Left cardiac atrium (tissue), 4 donors: Measurements from ENCODE around the gene RIMBP3C. TPM values are rescaled to one million over a fixed set of nuclear protein-coding genes. Genes with fewer than 3 reads are reported as not detected.
"Not testable (repeated sequence)": the region's sequence is repeated elsewhere in the genome, so short reads cannot be mapped to it uniquely, and the experiment has no call there.

ENCODE experiments used
- ATAC-seq, 2 donors: fragments of 200-7000 bp; cut with Tn5 transposase; one replicate each; pipeline ENCODE4 v1.9.1; 2020; ENCODE audit warnings: mild to moderate bottlenecking in 2 of 2, moderate library complexity in 2 of 2
- DNase-seq: peaks from one replicate; pipeline ENCODE4 v3.0.0-alpha.2; 2020
- intact Hi-C, 2 donors: fragments of 100-400 bp; cut with DNase I; formaldehyde crosslinking; loops; one replicate each; pipeline versions ENCODE4 v1.14.1 to v1.15.1; 2022 to 2023
- total RNA-seq, 2 donors: library from RNA; stranded (reverse); fragmentation: NEBNext Ultra II Directional; extraction: Animal tissue kit (Norgen Biotek cat#: 25700); gene quantifications; one replicate each; pipeline ENCODE4 v1.2.1, GENCODE V29; 2021
- donor health status: DM: no; HTN: yes; CAD: no.
- donor health status: DM: no; HTN: yes; CAD: no; lungs with severe emphysema.
- donor health status: DM: yes; HTN: yes; CAD: no.
- donor health status: Dilated cardiomyopathy.

Gene RIMBP3C
- total RNA-seq, 2 donors from 2014 or later: 0.05 to 0.21 TPM

DNA sequence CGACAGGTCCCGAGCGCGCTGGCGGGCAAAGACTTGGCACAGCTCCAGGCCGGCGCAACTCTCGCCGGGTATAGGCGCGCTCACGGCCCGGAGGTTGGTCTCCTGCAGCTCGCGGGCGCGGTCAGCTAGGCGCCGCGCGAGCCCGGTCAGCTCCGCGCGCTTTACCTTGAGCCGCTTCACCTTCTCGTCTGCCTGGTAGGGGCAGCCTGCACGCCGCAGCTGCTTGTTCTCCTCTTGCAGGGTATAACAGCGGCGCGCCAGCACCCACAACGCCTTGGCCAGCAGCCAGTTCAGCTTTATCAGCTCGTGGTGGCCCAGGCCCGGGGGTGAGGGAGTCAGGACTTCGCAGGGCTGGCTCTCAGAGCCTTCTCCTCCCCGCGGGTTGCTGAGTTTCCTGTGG, 1.7 kb downstream of the RIMBP3C start:
- DNase-seq, intact Hi-C loops: not testable (repeated sequence)
- peak; percentile 12 to 47 for ATAC-seq

DNA sequence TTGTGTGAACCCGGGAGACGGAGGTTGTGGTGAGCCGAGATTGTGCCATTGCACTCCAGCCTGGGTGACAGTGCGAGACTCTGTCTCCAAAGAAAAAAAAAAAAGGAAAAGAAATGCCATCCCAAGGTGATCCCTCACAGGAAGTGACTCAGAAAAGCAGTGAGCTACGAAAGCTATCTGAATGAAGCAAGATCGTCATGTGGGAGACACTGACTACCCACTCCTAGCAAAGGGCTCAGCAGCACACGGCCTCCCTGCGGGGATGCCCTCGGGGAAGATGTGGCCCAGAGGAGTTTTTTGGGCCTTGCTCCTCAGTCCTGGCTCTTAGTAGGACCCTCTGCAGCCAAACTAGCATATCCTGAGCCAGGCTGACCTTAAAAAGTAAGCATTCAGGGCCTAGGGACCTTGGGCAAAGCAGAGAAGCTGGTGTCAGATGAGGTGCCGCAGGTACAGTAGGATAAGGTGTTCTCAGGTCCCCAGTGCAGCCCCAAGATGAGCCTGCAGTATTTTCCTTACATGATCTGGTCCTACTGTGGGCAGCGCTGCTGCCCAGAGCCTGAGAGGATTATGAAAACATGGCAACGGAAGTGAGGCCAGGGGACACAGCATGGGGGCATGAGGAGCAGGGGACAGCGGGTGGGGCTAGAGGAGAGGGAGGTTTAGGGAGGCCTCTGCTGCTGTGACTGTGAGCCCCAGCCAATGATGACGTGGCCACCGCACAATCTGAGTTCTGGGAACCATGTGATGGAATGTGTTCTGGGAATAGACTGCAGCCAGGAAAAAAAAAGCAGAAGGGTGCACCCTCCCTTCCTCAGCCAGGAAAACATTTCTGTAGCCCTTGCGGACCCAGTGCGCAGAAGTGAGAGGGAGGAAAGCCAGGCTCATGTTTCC, 6.6 kb downstream of the RIMBP3C start:
- intact Hi-C loops, DNase-seq: not testable (repeated sequence)
- ATAC-seq: peak; percentile 48 to 53

DNA sequence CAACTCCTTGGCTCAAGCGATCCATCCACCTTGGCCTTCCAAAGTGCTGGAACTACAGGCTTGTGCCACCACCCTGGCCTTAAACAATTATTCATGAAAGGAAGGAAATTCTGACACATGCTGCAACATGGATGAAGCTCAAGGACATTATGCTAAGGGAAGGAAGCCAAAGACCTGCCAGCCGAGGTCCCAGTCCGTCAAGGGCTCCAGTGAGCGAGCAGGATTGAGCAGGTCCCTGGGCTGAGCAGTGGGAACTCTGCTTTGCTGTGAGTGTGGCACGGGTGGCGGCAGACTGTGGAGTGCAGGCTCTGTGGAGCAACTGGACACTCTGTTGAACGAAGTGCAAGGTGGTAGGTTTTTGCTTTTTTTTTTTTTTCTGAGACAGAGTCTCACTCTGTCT, 11.4 kb downstream of the RIMBP3C start:
- intact Hi-C loops, ATAC-seq, DNase-seq: not testable (repeated sequence)

DNA sequence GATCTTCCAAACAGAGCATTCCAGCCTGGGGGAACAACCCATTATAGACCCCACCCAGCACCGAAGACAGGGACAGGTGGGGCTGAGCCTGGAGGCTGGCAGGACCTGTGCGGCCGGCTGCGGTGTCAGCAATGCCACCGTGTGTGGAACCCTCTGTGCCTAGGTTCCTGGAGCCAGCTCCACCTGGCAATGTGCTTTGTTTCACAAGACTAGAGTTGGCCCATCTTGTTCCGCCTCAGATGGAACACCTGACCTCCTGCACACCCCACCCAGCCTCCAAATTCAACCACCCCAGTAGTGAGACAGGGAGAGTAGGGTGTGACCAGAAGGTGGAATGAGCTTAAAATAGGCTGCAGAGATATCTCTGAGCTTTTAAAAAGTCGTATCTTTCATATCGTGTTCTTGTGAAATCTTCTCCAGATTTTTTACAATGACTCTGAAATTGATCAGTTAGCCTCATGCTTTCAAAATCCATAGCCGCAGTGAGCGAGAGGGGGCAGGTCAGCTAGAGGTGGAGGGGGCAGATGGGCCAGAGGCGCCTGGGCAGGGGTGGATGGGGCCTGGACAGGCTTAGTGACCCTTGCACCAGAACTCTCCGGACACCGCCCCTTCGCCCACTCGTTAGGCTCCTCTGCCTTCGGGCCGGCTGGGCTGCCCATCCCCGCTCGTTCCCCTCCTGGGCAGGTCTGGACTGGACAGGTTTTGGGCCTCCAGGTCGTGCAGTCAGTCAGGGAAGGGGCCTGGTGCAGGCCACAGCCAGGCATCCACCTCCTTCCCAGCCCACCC, 18.2 kb downstream of the RIMBP3C start:
- DNase-seq, intact Hi-C loops, ATAC-seq: not testable (repeated sequence)

DNA sequence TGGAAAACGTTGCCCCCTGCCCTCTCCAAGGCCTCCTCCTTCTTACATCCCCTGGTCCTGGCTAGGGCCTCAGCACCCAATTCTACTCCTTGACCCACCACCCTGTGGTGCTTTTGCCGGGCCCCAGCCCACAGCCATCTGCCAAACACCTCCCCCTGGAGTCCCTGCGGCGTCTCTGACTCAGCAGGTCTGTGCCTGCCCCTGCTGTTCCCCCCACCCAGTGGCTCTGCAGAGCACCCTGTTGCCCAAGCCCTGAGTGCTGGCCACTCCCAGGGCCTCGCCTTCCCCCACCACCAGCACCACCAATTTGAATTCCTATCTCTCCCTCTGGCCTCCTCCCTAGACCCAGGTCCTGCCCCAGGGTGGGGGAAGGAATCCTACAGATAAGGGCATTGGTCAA, 19.7 kb downstream of the RIMBP3C start:
- DNase-seq, ATAC-seq, intact Hi-C loops: not testable (repeated sequence)

DNA sequence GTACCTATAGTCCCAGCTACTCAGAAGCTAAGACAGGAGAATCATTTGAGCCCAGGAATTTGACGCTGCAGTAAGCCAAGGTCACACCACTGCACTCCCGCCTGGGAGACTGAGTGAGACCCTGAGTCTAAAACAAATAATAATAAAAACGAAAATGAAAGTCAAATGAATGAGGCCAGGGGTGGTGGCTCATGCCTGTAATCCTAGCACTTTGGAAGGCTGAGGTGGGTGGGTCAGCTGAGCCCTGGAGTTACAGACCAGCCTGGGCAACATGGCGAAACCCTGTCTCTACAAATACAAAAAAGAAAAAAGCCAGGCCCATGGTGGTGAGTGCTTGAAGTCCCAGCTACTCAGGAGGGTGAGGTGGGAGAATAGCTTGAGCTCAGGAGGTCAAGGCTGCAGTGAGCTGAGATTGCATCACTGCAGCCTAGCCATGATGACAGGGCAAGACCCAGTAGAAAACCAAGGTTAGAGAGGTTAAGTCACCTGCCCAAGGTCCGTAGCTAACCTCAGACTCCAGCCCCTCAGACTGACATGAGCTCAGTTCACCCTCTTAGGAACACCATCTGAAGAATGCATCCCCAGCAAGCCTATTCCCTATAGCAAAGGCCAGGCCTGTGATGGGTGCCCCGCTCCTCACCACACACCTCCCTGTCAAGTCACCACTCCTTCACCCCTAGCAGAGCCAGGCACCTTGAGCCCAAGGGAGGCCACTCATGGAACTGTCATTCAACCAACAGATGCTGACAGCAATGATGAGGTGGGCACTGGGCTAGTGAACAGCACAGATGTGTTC, 24.4 kb downstream of the RIMBP3C start:
- DNase-seq, intact Hi-C loops, ATAC-seq: not testable (repeated sequence)

DNA sequence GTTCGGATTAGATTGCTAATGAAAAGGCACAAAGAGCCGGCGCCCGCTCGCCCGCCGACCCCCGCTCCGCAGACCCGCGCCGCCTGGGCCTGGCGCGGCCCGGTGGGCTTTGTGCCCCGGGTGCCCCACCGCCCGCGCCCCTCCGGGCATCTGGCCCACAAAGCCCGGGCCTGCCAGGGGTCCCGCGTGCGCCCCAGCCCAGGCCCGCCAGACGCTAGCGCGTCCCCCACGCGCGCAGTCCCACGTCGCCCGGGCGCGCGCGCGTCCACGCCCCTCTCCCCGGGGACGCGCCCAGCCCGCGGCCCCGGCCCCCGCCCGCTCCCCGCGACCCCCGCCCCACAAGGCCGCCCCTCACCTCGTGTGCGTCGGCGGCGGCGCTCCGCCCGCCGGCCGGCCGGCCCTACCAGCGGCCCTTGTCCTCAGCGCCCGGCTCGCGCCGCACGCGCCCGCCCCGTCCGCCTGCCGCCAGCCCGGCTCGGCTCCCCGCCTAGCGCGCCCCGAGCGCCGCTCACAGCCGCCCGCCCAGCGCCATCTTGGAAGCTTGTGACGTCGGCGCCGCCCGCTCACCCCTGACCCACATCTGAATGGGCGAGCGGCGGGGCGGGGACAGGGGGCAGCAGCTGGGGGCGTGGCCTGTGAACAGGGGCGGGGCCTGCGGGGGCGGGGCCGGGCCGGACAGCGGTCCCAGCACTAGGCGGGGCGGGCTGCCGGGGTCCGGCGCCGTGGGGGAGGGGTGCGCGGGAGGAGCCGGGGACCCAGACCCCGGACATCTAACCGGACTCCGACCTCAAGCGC, 34.1 kb downstream of the RIMBP3C start:
- intact Hi-C loops, DNase-seq: not testable (repeated sequence)
- ATAC-seq: peak; percentile 90 to 91

DNA sequence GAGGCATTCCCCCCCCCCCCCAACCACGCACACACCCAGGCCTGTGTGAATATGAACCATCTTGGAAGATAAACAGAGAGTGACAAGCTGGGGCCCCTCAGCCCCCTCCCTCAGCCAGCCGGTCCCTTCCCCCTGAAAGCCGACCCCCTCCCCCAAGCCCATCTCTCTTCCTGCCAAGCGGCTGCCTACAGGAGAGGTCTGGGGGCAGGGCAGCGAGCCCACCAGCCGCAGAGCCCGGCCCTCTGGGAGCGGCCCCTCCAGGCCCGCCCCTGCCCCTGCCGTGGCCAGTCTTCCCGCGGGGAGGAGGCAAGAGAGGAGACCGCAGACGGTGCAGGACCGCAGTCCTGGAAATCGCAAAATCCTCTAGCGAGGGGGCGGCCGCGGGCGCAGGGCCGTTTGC, 34.7 kb downstream of the RIMBP3C start:
- ATAC-seq, DNase-seq, intact Hi-C loops: not testable (repeated sequence)

DNA sequence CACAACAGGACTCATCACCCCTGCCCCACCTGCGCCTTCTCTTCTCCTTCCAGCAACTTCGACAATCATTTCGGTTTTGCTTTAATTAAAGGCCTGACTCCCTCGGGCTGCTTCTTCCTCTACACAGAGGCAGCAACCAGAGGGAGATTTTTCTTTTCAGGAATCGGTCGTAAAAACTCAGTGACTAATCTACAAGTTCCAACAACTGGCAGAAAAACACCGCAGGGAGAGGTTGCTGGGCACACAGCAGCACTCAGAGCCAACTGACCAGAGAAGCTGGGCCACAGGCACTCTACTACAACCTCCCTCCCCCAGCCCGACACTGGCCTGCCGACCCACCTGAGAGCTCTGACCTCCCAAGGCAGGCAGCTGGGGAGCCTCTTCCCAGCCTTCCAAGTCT, 36.0 kb downstream of the RIMBP3C start:
- ATAC-seq, intact Hi-C loops, DNase-seq: not testable (repeated sequence)

DNA sequence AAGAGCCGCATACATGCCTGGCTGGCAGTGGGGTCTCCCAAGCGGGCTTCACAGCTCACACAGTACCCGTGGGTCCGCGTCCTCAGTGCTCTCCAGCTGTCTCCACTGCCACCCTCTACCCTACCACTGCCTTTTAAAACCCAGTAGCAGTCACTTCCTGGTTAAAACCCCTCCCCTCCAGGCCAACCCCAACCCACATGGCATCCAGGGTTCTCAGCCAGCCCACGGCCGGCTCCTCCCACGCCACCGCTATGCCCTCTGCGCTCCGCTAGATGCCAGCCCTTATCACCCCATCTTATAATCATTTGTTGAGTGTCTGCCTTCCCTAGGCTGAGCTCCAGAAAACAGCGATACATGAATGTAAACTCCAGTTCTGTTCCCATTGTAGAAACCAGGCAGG, 37.1 kb downstream of the RIMBP3C start:
- DNase-seq, intact Hi-C loops: not testable (repeated sequence)
- ATAC-seq: peak in 1 of 2 donors; percentile 47

DNA sequence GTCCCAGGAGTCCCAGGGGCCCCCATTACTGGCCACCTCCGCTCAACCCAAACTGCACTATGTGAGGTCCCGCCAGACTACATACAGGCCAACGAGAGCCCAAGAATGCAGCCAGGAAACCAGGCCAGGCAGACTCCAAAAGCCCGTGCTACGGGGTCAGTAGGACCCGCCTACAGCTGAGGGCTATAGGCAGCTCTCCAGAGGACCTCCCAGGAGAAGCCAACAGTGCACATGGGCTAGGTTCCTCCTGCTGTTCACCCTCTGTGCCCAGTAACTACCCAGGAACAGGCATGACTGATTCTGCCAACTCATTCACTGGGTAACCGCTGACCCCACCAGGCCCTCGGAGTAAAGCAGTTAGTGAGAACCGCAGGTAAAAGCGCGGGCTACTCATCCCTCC, 39.2 kb downstream of the RIMBP3C start:
- intact Hi-C loops: not testable (repeated sequence)
- peak in 1 of 2 donors; percentile 51 for ATAC-seq

DNA sequence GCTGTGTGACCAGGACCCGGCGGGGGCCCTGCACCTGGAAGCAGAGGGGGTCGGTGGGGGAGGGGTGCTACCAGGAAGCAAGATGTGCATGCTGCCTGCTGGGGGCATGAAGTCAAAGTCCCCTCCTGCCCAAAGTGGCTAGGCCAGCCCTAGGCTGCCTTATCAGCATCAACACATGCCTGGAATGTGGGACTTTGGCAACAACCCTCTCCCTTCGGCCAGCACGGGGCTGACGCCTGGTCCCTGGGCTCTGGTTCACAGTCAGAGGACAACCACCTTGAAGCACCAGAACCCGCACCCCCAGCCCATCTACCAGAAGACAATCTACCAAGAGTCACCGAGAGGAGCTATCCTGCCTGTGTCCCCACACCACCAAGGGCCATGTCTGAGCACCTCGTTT, 40.9 kb downstream of the RIMBP3C start:
- intact Hi-C loops, DNase-seq: not testable (repeated sequence)
- peak; percentile 46 to 63 for ATAC-seq

More for the DNA sequence above, 39.2 kb downstream of the RIMBP3C start:
- DNase-seq: not testable (repeated sequence)

DNA sequence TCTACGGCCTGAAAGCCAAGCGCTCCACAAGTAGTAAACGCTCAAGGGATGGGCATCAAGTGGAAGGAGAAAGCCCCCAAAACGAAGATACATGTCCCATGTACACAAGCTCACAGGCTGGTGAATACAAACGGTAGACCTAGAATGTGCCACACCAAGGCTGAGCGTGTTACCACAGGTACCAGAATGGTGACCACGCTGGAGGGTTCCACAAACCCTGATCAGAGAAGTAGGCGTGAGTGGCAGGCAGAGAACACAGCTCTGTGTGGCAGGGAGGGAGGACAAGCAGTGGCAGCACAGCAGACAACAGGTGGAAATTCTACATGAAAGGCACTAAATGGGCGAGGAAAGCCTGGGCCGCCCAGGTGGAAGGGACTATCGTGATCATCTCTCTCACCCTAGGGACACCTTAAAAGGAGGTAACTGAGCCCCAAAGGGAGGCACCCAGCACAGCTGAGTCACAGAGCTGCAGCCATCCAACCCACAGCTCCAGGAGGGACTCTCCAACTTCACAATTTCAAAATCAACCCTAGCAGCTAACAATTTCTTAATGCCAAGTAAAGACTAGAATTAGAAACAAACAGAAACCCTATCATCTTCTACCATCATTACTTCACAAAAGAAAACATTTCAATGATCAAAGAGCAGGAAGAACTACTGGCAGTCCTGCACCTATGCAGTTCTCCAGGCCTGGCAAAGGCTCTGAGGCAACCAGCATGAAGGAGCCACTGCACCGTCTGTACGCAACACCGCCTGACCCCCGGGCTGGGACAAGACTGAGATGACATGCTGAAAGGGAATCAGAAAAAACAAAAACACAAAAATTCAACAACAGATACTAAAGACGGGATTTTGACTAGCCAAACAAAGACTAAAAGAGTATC, 51.4 kb downstream of the RIMBP3C start:
- intact Hi-C loops, ATAC-seq: not testable (repeated sequence)

DNA sequence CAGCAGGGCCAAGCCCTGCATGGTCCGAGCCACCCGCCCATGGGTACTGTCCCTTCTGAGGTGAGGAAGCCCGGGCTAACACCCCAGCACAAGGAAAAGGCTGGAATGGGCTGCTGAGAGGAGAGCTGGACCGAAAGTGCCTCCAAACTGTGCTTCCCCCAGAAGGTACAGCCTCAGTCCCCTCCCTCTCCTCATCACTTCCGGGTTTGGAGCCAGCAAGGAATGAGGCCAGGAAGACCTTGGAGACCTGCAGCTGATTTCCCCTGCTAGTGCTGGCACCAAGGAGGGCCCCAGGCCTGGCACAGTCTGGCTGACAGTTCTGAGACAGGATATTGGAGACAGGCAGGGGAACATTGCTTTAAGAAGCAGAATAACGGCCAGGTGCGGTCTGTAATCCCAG, 52.8 kb downstream of the RIMBP3C start:
- intact Hi-C loops, DNase-seq: not testable (repeated sequence)
- peak in 1 of 2 donors; percentile 6 for ATAC-seq

More for the DNA sequence above, 51.4 kb downstream of the RIMBP3C start:
- DNase-seq: not testable (repeated sequence)

DNA sequence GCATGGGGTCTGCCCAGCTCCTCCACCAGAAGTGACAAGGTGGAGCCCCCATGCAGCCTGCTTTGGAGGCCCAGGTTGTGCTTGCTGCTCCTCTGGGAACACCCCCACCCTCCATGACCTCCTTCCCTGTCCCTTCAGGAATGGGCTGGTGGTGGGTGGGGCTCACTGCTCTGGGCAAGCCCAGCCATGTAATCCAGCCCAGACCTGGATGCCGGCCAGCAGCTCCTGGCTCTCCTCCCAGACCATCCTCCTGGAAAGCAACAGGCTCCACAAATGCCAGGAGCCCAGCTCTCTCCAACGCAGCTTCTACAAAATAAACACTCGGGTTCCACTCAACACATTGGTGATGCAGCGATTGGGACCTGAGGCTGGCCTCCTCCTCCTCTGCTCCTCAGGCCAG, 53.3 kb downstream of the RIMBP3C start:
- peak; percentile 87 to 92 for ATAC-seq
- DNase-seq, intact Hi-C loops: not testable (repeated sequence)
